Measurements from ENCODE around the gene OSTF1.
A peak's percentile ranks its signal among the peaks of the same experiment; 100 is the strongest.

Gene OSTF1, protein sequence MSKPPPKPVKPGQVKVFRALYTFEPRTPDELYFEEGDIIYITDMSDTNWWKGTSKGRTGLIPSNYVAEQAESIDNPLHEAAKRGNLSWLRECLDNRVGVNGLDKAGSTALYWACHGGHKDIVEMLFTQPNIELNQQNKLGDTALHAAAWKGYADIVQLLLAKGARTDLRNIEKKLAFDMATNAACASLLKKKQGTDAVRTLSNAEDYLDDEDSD

DNA sequence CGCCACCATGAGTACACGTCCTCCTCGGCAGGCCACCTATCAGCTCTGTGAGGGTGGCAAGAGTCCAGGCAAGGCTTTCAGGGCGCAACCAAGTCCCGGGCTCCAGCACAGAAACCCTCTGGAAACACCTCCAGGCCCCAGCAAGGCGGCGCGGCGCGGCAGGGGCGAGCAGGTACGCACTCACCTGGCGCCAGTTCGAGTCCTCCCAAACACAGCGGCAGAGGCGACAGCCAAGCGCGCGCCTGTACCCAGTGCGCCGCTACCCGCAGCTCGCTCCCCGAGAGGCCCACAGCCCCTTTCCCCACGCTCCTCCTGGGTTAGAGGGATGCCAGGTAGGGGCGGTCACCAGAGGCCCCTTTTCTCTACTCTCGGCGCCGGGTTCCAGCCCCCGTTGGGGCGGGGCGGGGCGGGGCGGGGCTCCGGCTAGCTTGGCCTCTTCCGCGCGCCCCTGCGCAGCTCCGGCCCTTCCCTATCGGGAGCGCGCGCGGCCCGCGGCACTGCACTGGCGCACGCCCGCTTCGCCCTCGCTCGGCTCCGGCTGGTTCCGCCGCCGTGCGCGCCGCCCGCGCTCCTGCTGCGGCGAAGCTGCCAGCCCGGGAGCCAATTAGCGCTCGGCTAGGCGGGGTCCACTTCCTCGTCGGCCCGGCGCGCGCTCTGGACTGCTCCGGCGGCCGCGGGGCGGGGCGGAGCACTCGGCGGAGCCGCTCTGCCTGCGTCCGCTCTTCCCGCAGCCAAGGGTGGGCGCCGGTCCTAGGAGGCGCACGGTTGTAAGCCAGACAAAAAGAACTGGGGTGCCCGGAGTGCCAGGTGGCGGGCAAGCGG is at the start of gene OSTF1, which contains the start of gene NMRK1:
Gene OSTF1 (plus strand): TSS at position 691 of the 822 bp plus-strand sequence. CDS start 179 bp downstream, outside the sequence.
Gene NMRK1 (minus strand): TSS at position 332 of the 822 bp plus-strand sequence. CDS start 5,040 bp downstream, outside the sequence.
- DNase-seq (ENCODE audit: low read depth): peak; percentile 67

DNA sequence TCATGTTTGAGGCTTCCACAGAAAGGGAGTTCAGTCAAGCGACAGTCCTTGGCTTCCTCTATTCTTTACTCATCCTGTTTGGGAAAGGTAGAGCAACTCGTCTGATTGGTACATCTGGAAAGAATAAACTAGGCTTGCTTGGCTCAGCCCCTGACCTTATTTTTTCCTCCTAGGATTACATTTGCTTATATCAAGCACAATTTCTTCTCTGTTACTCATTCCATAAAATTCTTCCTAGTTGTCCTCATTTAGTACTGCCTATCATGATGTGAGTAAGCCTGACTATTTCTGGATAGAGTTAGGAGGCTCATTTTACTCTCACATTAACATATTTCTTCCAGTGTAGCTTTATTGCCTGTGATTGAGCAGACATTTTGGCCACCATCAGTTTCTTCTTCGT is 49.3 kb upstream of the OSTF1 start:
- peak; percentile 67 for DNase-seq (ENCODE audit: low read depth)

DNA sequence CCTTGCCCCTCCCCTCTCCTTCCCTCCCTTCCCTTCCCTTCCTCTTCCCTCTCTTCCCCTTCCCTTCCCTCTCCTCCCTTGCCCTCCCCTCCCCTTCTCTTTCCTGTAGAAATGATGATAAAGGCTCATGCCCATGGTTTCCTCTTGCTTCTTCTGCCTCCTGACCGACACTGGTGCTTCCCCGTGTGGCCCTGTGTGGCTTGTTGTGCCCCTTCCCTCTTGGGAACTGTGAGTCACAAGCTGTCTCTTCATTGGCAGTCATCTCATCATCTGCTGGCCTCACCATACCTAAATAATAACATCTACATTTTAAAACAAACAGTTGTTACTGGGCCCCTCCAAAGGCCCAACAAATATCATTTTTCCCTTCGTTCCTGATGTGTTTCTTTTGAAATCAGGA is 48.5 kb upstream of the OSTF1 start:
- DNase-seq (ENCODE audit: low read depth): no peak

DNA sequence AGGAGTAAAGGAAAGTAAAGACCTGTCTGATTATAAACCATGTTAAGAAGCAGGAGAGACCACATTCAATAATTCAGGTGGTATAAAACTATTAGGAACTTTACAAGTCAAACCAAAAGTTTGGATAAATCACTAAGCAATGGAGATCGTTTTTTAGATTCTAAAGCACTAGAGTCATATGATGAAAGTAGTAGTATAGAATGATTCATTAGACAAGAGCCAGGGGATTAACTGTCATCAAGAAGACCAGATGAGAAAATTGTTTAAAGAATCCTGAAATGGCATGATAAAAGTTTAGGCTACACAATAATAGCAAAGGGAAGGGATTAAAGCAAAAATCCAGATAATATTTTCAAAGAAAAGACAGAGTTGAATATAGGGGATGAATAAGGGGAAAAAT is 47.3 kb upstream of the OSTF1 start:
- DNase-seq (ENCODE audit: low read depth): no peak

DNA sequence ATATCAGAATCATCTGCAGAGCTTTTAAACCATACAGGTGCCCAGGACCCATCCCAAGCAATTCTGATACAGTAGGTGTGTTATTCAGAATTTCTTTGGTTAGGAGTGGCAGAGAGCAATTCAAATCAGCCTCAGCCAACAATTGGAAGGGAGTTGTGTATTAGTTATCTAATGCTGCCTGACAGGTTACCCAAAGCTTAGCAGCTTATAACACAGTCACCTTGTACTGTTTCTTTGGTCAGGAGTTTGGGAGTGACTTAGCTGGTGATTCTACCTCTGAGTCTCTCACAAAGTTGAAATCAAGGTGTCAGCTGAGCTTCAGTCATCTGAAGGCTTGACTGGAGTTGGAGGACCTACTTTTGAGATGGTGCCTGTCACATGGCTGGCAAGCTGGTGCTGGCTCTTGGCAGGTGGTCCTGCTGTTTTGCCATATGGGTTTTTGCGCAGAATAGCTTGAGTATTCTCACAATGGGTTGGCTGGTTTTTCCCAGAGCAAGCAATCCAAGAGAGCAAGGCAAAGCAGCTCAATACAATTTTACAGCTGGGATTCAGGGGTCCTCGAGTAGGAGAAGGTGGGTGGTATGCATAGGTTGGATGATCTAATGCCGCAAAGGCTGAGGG is 41.5 kb upstream of the OSTF1 start:
- no peak for DNase-seq (ENCODE audit: low read depth)

DNA sequence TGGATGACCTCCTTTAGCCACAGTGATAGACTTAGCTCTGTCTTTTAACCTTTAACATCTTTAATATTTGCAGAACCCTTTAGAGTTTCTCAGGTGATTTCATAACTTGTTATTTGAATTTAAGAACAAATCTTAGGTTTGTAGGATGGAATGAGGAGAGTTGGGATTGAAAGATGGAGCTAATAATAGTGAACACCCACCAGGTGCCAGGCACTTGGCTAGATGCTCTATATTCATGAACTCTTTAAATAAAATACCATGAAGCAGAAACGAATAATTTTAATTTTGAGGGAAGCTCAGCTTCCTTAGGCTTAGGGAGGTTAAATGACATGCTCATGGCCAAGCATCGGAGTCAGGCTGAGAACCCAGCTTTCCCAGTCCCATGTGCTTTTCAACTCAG is 40.8 kb upstream of the OSTF1 start:
- no peak for DNase-seq (ENCODE audit: low read depth)

DNA sequence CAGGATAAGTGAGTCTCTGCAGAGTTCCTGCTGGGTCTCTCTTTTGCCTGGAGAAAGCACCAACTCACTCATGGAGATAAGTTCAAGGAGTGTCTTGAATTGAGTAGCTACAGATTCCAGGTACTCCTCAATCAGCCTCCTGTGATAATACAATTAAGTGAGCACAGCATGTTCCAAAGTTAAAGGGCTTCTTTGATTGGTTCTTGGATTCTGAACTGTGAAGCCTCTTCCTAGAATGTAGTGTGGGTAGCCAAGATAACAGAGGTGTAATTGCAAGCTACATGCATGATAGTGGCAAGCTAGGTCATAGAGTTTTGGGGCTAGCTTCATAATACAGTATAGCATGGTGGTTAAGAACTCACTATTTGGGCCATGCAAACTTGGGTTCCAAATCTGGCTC is 37.0 kb upstream of the OSTF1 start:
- no peak for DNase-seq (ENCODE audit: low read depth)

DNA sequence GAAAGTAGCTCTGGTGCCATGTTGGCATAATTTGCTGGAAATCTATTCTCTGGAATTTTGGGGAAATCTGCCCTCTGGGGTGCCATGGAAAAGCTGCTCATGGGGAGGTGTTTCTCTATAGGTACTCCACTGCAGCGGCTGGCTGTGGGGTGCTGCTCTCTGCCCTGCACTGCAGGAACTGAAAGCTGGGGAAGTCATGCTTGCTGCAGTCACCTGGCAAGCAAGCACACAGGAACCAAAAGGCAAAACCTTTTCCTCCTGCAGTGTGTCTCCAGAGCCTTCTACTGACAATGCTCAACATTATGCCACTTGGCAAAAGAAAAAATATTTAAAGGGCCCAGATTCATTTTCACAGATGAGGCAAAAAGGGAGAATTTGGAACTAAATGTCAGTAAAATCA is 34.4 kb upstream of the OSTF1 start:
- no peak for DNase-seq (ENCODE audit: low read depth)

DNA sequence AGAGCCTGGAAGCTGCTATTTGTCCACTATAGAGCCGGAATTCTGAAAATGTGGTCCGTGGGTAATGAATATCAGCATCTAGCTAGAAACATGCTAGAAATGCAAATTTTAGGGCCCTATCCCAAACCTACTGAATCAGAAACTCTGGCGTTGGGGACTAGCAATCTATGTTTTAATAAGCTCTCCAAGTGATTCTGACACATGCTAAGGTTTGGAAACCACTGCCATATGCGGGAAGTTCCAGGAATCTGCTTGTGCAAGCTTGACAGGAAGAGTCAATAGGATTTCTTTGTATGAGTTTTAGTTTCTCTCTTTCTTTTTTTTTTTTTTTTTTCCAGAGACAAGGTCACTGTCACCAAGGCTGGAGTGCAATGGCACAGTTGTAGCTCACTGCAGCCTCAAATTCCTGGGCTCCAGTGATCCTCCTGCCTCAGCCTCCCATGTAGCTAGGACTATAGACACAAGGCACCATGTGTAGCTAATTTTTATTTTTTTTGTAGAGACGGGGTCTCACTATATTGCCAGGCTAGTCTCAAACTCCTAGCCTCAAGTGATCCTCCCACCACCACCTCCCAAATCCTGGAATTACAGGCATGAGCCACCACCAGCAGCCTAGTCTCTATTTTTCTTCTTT is 33.8 kb upstream of the OSTF1 start:
- DNase-seq (ENCODE audit: low read depth): no peak

DNA sequence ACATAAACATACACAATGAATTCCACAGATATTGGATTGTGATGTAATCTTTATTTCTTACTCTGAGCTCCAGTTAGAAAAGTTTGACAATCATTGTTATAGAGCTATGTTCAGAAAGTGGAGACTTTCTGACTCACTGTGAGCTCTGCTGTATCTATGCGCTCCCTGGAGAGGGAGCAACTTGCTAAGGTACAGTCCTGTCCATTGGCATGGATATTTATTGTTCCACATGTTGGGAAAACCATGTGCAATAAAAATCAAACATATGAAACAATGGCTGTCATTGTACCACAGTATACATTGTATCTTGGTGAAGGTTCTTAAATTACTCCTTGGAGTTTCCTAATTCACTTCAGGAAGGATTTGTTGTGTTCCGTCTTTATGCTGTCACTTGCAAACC is 27.1 kb upstream of the OSTF1 start:
- no peak for DNase-seq (ENCODE audit: low read depth)

DNA sequence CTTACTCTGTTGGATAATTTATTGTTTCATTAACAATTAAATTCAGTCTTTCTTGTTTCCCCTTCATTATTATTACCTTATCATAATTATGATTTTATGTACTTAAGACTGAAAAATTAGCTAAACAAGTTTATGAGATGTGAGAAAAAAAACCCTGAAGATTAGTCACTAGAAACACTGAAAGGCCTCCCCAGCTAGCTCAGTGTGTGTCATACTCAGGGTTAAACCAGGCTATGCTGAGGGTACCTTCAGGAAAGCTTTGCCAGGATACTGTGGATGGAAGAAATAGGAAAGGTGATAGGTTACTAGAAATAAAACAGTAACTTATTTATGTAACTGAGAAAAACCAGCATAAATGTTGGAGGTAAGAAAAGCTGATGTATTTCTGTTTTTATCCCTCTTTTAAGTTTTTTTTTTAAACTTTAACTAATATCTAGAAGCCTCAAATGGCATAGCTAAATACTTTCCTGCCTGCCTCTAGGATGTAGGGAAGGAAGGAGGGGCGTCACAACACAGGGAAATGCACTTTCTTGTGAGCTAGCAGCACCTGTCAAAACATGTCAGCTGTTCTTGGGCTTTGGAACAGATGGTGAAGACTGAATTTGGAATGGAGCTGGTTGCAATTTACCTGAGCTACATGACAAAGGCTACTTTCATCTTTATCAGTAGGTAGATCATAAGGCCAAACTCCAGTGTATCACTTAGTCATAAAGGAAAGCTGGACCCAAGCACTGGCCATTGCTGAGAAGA is 24.6 kb upstream of the OSTF1 start:
- DNase-seq (ENCODE audit: low read depth): no peak

DNA sequence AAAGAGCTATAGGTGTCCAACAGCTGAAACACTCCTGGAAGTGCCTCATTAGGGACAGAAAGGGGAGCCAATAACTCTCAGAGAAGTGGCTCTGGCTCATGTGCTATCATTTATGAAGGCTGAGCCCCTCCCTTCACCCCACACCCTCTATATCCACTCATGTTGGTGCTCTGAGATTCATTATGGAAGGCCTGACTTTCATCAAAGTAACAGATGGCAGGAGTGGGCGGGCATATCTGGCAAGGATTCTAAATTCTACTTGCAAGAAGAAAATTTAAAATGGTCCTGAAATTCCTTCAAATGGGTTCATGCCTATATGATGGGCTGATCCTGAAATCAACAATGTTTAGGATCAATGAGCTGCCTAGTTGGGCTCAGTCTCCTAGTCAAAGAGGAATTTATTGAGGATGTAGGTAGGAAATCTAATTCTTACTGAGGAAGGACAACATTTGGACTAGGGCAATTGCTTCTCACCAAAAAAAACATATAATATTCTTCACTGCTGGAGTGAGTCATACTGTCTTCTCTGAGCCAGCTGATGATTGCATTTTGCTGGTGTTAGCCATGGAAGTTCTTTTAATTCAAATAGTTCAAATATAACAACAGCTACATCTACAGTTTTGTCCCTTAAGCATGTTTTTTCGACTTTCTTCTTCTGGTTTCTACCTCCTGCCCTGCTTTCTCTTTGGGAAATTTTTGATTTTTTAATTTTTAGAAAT is 23.8 kb upstream of the OSTF1 start:
- no peak for DNase-seq (ENCODE audit: low read depth)

DNA sequence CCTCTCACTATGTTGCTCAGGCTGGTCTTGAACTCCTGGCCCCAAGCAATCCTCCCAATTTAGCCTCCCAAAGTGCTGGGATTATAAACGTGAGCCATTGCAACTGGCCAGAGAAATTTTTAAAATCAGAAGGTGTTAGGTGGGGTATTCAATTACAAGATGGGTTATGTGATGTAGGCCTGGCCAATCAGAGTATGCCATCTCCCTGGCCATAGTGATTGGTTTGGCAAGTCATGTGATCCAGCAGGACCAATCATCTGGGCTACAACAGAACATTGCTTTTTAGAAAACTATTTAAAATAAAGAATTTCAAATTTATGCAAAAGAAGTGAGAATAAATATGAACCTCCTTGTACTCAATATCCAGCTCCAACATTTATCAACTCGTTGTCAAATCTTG is 22.8 kb upstream of the OSTF1 start:
- no peak for DNase-seq (ENCODE audit: low read depth)

DNA sequence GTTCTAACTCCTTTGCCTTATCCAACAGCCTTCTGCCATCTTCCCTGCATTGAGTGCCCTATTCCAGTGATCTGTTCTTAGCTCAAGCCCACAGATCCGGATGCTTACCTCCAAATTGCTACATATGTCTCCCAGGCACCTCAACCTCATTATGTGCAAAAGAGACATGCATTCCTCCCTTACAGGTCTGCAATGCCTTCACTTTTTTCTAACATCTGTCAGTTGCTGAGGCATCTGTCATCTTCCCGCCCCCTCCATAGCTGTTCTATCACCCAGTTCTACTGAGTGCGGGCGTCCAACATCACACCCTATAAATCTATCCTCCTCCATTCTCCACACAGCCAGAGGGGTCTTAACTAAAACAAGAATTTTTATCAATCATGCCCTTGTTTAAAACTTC is 20.4 kb upstream of the OSTF1 start:
- no peak for DNase-seq (ENCODE audit: low read depth)

DNA sequence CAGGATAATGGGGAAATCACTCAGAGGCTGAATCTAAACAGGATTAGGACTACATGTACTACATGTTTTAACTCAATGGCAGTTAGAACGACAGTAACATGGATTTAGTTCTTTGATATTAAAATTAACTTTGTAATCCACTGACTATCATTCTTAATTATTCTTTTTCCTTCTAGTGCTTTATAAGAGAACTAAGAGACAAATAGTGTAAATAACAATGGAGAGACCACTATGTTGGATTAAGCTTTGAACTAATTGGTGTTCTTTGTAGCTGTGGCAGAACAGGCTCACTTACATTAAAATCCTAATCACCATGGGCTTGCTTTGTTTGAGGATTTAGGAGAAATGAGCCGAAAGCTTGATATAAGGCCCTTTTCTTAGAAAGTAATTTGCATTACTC is 19.1 kb upstream of the OSTF1 start:
- no peak for DNase-seq (ENCODE audit: low read depth)

DNA sequence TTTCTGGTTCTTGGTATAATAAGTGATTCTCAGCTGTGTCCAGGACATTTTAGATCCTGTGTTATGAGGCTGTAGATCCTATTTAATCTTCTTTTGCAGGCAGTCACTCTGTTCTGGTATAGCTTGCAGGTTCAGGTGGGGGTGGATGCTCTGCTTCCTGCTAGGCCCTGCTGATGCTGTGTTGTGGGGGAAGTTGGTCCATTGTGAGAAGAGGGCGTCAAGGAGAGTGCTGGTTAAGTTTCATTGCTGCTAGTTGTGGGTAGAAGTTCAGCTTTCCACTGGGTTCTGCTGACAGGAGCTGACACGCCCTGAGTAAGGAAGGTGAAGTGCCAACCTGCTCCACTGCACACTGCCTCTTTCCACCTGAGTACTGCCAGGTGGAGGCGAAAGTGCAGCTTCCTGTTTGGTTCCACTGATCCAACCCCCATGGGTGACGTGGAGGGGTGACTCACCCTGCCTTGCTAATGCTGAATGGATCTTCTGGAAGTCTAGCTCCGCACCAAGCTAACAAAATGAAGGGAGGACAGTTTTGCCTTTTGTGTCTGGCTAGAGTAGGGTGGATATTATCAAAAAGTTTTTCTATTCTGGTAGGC is 16.7 kb upstream of the OSTF1 start:
- no peak for DNase-seq (ENCODE audit: low read depth)

DNA sequence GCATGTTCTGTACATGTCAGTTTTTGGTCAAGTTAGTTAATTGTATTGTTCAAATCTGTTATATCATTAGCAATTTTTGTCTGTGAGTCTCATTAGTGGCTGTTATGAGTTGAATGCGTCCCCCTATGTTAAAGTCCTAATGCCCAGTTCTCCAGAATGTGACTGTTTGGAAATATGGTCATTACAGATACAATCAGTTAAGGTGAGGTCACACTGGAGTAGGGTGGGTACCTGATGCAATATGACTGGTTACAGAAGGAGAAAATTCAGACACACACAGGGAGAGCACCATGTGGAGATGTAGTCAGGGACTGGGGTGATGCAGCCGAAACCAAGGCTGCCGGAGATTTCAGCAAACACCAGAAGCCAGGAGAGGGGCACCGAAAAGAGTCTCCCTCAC is 15.4 kb upstream of the OSTF1 start:
- no peak for DNase-seq (ENCODE audit: low read depth)

DNA sequence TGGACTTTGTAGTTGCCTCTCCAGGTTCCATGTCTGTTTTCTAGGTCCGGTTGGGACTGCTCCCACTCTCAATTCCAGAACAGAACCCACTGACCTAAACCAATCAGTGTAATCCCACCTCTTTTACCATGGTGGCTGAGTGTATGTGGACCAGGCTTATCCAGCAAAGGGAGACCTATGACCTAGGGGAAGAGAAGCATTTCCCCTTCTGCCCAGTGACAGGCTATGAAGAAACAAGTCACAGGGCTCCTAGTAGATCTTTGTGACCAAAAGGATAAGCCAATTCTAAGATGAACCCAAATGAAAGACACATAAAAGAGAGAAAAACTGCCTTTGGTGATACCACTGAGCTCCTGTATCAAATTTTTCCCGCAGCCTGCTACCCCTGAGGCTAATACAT is 6.7 kb upstream of the OSTF1 start:
- no peak for DNase-seq (ENCODE audit: low read depth)

DNA sequence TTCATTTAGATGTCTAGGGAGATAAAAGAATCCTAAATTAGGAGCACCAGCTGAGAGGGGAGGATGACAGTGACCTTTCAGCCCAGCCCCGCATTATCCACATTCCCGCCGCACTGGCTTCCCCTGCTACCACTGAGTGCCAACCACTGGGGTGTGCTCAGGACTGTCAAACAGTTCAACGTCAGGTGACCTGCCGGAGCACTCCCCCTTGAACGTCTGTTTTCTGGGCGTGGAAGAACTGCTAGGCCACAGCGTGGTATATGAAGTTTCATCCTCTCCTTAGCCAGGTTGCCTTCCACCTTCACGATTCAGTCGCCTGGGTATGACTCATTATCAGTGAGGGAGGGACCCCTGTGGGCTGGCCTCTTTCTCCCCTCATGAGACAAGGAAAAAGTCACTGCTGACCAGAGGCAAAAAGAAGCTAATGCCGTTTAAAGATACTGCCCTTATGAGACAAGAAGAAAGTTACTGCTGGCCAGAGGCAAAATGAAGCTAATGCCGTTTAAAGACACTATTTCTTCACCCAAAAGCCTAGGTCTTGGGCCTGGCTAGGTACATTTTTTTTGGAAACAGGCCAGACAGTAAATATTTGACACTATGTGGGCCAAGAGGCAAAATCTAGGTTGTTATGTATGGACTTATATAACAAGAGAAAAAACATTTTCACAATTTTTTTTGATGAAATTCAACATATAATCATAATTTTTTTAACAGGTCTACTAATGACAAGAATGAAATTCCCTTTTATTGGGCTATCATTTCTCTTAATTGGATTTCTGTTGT is 4.9 kb upstream of the OSTF1 start:
- no peak for DNase-seq (ENCODE audit: low read depth)

DNA sequence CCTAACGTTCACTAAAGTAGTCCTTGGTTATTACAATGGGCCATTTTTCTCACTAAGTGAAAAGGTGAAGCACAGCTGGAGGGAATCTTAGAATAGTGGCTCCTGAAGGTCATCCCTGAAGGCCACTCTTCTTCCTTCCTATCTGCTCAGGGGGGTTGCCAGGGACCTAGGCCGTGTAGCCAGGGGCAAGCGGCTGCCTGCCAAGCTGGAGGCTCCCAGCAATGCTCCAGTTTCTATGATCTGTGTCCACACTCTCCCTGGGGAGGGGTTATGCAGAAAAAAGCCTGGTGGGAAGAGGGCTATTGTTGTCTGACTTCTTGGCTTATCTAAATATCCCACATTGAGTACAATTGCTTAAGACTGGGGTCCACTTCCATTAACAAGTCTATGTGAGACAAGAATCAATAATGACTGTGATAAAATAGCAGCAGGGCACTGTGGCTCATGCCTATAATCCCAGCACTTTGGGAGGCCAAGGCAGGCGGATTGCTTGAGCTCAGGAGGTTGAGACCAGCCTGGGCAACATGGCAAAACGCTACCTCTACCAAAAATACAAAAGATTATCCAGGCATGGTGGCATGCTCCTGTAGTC is 4.1 kb upstream of the OSTF1 start:
- DNase-seq (ENCODE audit: low read depth): no peak
